OCI-LY1 (cell line): ENCODE measurements around the gene CDH22.

Experiments used
- H2AFZ ChIP-seq: fragments of 200-600 bp; sonication (generic), shearing (Covaris generic); 2 replicates; pipeline ENCODE4 v1.6.0; 2014; ENCODE audit warnings: antibody characterized with exemption, mild to moderate bottlenecking, low read length
- H3F3A ChIP-seq: fragments of 200-600 bp; sonication (generic), shearing (Covaris generic); 2 replicates; pipeline ENCODE4 v1.6.0; 2014; ENCODE audit warnings: mild to moderate bottlenecking, antibody characterized with exemption, low read length, moderate library complexity; ENCODE audit not compliant: insufficient read depth
- H3K27ac ChIP-seq: fragments of 200-600 bp; sonication (generic); 2 replicates; pipeline ENCODE4 v1.5.1; 2014; ENCODE audit warnings: low read length, mixed run types, mild to moderate bottlenecking, low read depth; ENCODE audit not compliant: poor library complexity, severe bottlenecking
- H3K27me3 ChIP-seq: fragments of 200-600 bp; sonication (generic); 2 replicates; pipeline ENCODE4 v1.6.0; 2014; ENCODE audit warnings: antibody characterized with exemption, mild to moderate bottlenecking, low read length, moderate library complexity; ENCODE audit not compliant: insufficient read depth
- H3K36me3 ChIP-seq: fragments of 200-600 bp; sonication (generic); 2 replicates; pipeline ENCODE4 v1.6.1; 2014; ENCODE audit warnings: mild to moderate bottlenecking, antibody characterized with exemption, low read length, moderate library complexity, mixed read lengths; ENCODE audit not compliant: insufficient read depth
- H3K4me1 ChIP-seq: fragments of 200-600 bp; sonication (generic); 2 replicates; pipeline ENCODE4 v1.5.1; 2014; ENCODE audit warnings: mild to moderate bottlenecking, low read length, moderate library complexity; ENCODE audit not compliant: insufficient read depth, severe bottlenecking
- H3K4me2 ChIP-seq: fragments of 200-600 bp; sonication (generic), shearing (Covaris generic); 2 replicates; pipeline ENCODE4 v1.6.1; 2014; ENCODE audit warnings: low read length
- H3K4me3 ChIP-seq: fragments of 200-600 bp; sonication (generic); 2 replicates; pipeline ENCODE4 v1.5.1; 2014; ENCODE audit warnings: low read length, low read depth, mild to moderate bottlenecking, mixed read lengths; ENCODE audit not compliant: poor library complexity, severe bottlenecking
- H3K79me2 ChIP-seq: fragments of 200-600 bp; shearing (Covaris generic); 2 replicates; pipeline ENCODE4 v1.6.1; 2016; ENCODE audit warnings: mixed run types, low read length, mixed read lengths; ENCODE audit not compliant: insufficient read depth
- H3K9ac ChIP-seq: fragments of 200-600 bp; sonication (generic), shearing (Covaris generic); 2 replicates; pipeline ENCODE4 v1.6.1; 2014; ENCODE audit warnings: mild to moderate bottlenecking, low read length, mixed read lengths
- H3K9me2 ChIP-seq: fragments of 200-600 bp; sonication (generic), shearing (Covaris generic); 2 replicates; pipeline ENCODE4 v1.6.1; 2014; ENCODE audit warnings: low read depth, mild to moderate bottlenecking, low read length, mixed read lengths
- H3K9me3 ChIP-seq: fragments of 200-600 bp; shearing (Covaris generic); 2 replicates; pipeline ENCODE4 v1.6.1; 2014; ENCODE audit warnings: low read length, mixed read lengths
- H4K20me1 ChIP-seq: fragments of 200-600 bp; sonication (generic), shearing (Covaris generic); 2 replicates; pipeline ENCODE4 v1.6.0; 2016; ENCODE audit warnings: mild to moderate bottlenecking, low read length; ENCODE audit not compliant: insufficient read depth
- EZH2 ChIP-seq: fragments of 200-600 bp; sonication (generic), shearing (Covaris generic); IDR thresholded peaks from 2 replicates; pipeline ENCODE4 v1.8.0; 2017; ENCODE audit warnings: borderline replicate concordance, mixed run types, mild to moderate bottlenecking, antibody characterized with exemption, low read length, moderate library complexity, mixed read lengths
- TF ChIP-seq, protein P1 (sequence below): fragments of 200-600 bp; sonication (generic), shearing (Covaris generic); IDR thresholded peaks from 2 replicates; pipeline ENCODE4 v1.5.1; 2017; ENCODE audit warnings: mild to moderate bottlenecking, antibody characterized with exemption, low read length, moderate library complexity, mixed read lengths

Gene CDH22

GRCh38 chr20:46252352-46253091, 55.8 kb downstream of the CDH22 start:
- H3K4me3 ChIP-seq: no peak overlapping the region
- TF ChIP-seq EZH2: no peak
- TF ChIP-seq, protein P1, sequence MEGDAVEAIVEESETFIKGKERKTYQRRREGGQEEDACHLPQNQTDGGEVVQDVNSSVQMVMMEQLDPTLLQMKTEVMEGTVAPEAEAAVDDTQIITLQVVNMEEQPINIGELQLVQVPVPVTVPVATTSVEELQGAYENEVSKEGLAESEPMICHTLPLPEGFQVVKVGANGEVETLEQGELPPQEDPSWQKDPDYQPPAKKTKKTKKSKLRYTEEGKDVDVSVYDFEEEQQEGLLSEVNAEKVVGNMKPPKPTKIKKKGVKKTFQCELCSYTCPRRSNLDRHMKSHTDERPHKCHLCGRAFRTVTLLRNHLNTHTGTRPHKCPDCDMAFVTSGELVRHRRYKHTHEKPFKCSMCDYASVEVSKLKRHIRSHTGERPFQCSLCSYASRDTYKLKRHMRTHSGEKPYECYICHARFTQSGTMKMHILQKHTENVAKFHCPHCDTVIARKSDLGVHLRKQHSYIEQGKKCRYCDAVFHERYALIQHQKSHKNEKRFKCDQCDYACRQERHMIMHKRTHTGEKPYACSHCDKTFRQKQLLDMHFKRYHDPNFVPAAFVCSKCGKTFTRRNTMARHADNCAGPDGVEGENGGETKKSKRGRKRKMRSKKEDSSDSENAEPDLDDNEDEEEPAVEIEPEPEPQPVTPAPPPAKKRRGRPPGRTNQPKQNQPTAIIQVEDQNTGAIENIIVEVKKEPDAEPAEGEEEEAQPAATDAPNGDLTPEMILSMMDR: no peak
- no peaks in the 10 kb centered on the region for H3K79me2 ChIP-seq
- H3K36me3 ChIP-seq: no peaks in the 10 kb centered on the region
- no peaks in the 10 kb centered on the region for H3K9me2 ChIP-seq
- no peaks in the 10 kb centered on the region for H3K9me3 ChIP-seq
- H2AFZ ChIP-seq: no peak overlapping the region
- no peaks in the 10 kb centered on the region for H3K27me3 ChIP-seq
- no peaks in the 10 kb centered on the region for H3F3A ChIP-seq
- no peak overlapping the region for H3K9ac ChIP-seq
- H3K4me1 ChIP-seq: no peaks in the 10 kb centered on the region
- no peak overlapping the region for H3K27ac ChIP-seq
- H3K4me2 ChIP-seq: no peak overlapping the region
- no peaks in the 10 kb centered on the region for H4K20me1 ChIP-seq

GRCh38 chr20:46251211-46251673, 57.1 kb downstream of the CDH22 start:
- H3F3A ChIP-seq: no peaks in the 10 kb centered on the region
- no peaks in the 10 kb centered on the region for H3K79me2 ChIP-seq
- no peak overlapping the region for H3K27ac ChIP-seq
- no peaks in the 10 kb centered on the region for H3K27me3 ChIP-seq
- H3K4me2 ChIP-seq: no peak overlapping the region
- no peaks in the 10 kb centered on the region for H3K4me1 ChIP-seq
- no peak overlapping the region for H3K4me3 ChIP-seq
- no peaks in the 10 kb centered on the region for H3K9me3 ChIP-seq
- no peak for TF ChIP-seq EZH2
- TF ChIP-seq, protein P1: no peak
- no peak overlapping the region for H3K9ac ChIP-seq
- H3K9me2 ChIP-seq: no peaks in the 10 kb centered on the region
- H4K20me1 ChIP-seq: no peaks in the 10 kb centered on the region
- H3K36me3 ChIP-seq: no peaks in the 10 kb centered on the region
- no peak overlapping the region for H2AFZ ChIP-seq

DNA sequence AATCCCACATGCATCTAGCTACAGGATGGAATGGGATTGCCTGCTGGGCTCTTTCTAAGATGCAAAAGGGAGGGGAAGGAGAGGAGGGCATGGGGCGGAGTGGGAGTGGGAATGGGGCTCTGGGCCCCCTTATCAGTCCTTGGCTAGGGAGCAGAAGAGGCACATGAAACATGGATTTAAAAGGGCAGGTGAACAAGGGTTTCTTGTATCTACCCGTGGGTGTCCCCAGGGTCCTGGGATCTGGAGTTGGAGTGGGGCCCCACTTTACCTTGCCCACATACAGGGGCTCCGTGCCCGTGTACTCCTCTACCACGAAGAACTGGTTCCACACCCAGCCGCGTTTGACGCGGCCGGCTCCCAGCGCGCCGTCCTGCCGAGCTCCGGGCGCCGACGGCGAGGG, 57.5 kb downstream of the CDH22 start:
- no peaks in the 10 kb centered on the region for H4K20me1 ChIP-seq
- no peaks in the 10 kb centered on the region for H3K4me1 ChIP-seq
- H3K27ac ChIP-seq: no peak overlapping the region
- no peak overlapping the region for H3K4me2 ChIP-seq
- H3K79me2 ChIP-seq: no peaks in the 10 kb centered on the region
- no peaks in the 10 kb centered on the region for H3K9me3 ChIP-seq
- H3K9me2 ChIP-seq: no peaks in the 10 kb centered on the region
- H3K9ac ChIP-seq: no peak overlapping the region
- H3F3A ChIP-seq: no peaks in the 10 kb centered on the region
- H3K36me3 ChIP-seq: no peaks in the 10 kb centered on the region
- H3K4me3 ChIP-seq: no peak overlapping the region
- TF ChIP-seq, protein P1: no peak
- no peak for TF ChIP-seq EZH2
- H2AFZ ChIP-seq: no peak overlapping the region
- H3K27me3 ChIP-seq: no peaks in the 10 kb centered on the region
